ENCODE measurements around the gene PDGFD. TPM values are rescaled to one million over a fixed set of nuclear protein-coding genes. Genes with fewer than 3 reads are reported as not detected.

PDGFD gene
- polyA plus RNA-seq, 10 donors: 22.2 to 54.9 (median 25.8) TPM

Other genes with a start within 250 kb of the PDGFD start
- under 1 TPM in 1 of 10 donors, not detected in 9; 0.05 TPM for gene DDI1, start 127.5 kb downstream of the PDGFD start, polyA plus RNA-seq (ENCODE audit: insufficient read length in 10 of 10)

Data from muscle of back (tissue), 10 donors.